Activated CD4-positive, alpha-beta memory T cell treated with anti-CD3 and anti-CD28 coated beads for 36 hours (primary cell): Measurements from ENCODE around the gene GGACT. TPM values are rescaled to one million over a fixed set of nuclear protein-coding genes. Genes with fewer than 3 reads are reported as not detected.

ENCODE experiments used
- CTCF ChIA-PET: fragments of 350-600 bp; sonication (Branson Sonifier 250); formaldehyde crosslinking; loops from one replicate; lab custom pipeline; 2021; ENCODE audit warnings: antibody characterized with exemption, inconsistent platforms; lab: Charles Lee
- POLR2A ChIA-PET: fragments of 350-600 bp; sonication (Branson Sonifier 250); formaldehyde crosslinking; loops from one replicate; lab custom pipeline; 2021; ENCODE audit warnings: antibody characterized with exemption; lab: Charles Lee
- DNase-seq: peaks from one replicate; pipeline ENCODE4 v3.0.0-alpha.2; 2020
- H3K27ac Mint-ChIP-seq: one replicate; pipeline ENCODE4 v1.8.0; 2021; ENCODE audit warnings: mixed read lengths
- H3K27me3 Mint-ChIP-seq: one replicate; pipeline ENCODE4 v1.8.0; 2021; ENCODE audit warnings: mixed read lengths
- H3K36me3 Mint-ChIP-seq: one replicate; pipeline ENCODE4 v1.8.0; 2021; ENCODE audit warnings: mixed read lengths
- H3K4me1 Mint-ChIP-seq: one replicate; pipeline ENCODE4 v1.8.0; 2021; ENCODE audit warnings: low read depth, mixed read lengths
- H3K4me3 Mint-ChIP-seq: one replicate; pipeline ENCODE4 v1.8.0; 2021; ENCODE audit warnings: mild to moderate bottlenecking, mixed read lengths
- H3K9me3 Mint-ChIP-seq: one replicate; pipeline ENCODE4 v1.8.0; 2021; ENCODE audit warnings: mixed read lengths
- intact Hi-C: fragments of 100-400 bp; cut with micrococcal nuclease; formaldehyde crosslinking; loops from one replicate; pipeline ENCODE4 v1.15.1; 2023
- total RNA-seq, 2 experiments: library from RNA; stranded (reverse); gene quantifications; one replicate each; pipeline ENCODE4 v1.2.3, GENCODE V29; 2021

GGACT gene
- total RNA-seq, 2 experiments from 2014 or later = 5.8 to 7.0 TPM

DNA sequence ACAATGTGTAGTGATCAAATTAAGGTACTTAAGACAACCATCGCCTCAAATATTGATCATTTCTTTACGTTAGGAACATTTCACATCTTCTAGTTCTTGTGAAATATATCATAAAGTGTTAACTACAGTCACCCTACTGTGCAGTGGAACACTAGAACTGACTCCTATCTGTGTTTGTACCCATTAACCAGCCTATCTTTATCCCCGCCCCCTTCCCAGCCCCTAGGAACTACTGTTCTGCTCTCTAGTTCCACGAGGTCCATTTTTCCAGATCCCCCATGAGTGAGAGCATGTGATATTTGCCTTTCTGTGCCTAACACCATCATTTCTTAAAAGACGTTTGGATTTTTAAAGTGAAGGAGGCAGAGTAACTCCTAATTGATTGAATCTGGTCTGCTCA lies 24.4 kb upstream of the GGACT start:
- CTCF ChIA-PET = no interaction called here
- Mint-ChIP-seq H3K36me3 (peaks cover 23% of the 10 kb centered on the region), H3K27ac (no peak overlapping the region), H3K4me1 (peaks cover 21% of the 10 kb centered on the region), H3K4me3 (no peak overlapping the region), H3K9me3 (no peaks in the 10 kb centered on the region), H3K27me3 (no peaks in the 10 kb centered on the region)
- DNase-seq = no peak
- intact Hi-C loops = no loop called here
- POLR2A ChIA-PET = no interaction called here

DNA sequence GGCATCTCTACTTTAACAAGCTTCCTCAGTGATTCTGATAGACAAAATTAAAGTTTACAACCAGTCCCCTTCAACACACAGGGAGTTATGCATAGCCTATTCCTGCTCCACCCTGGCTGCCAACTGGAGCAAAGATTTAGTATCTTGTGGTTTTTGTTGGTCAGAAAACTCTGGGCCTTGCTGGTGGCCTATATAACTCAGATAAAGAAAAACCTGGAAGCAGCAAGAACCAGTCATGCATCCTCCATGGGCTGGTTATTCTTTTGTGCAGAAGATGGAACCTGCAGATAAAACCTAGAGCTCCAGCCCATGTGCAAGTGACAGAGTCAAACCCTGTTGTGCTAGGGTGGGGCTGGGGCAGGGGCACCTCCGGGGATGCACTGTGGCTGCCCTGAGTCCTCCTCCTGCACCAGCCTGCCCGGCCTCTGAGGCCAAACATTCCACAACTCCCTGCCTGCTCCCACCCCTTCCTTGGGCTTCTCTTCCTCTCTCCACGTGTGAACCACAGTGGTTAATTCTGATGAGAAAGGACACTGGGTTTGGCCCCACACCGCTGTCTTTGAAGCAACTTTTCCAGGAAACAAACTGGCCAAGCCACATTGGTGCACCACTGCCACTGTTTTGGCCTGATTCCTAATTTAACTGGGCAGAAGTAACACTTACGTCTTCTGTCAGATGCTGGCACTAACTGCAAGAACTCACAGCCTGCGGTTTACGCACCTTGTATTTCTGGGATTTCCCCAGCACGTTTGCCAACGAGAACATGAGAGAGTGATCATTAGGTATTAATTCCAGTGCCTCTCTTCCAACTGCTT lies 23.3 kb upstream of the GGACT start:
- intact Hi-C loops = no loop called here
- peaks cover 22% of the 10 kb centered on the region for H3K36me3 Mint-ChIP-seq
- POLR2A ChIA-PET = no interaction called here
- H3K27ac Mint-ChIP-seq = no peak overlapping the region
- H3K9me3 Mint-ChIP-seq = no peaks in the 10 kb centered on the region
- peak; percentile 21 for DNase-seq
- CTCF ChIA-PET = no interaction called here
- H3K27me3 Mint-ChIP-seq = no peaks in the 10 kb centered on the region
- peaks cover 22% of the 10 kb centered on the region for H3K4me1 Mint-ChIP-seq
- no peak overlapping the region for H3K4me3 Mint-ChIP-seq

DNA sequence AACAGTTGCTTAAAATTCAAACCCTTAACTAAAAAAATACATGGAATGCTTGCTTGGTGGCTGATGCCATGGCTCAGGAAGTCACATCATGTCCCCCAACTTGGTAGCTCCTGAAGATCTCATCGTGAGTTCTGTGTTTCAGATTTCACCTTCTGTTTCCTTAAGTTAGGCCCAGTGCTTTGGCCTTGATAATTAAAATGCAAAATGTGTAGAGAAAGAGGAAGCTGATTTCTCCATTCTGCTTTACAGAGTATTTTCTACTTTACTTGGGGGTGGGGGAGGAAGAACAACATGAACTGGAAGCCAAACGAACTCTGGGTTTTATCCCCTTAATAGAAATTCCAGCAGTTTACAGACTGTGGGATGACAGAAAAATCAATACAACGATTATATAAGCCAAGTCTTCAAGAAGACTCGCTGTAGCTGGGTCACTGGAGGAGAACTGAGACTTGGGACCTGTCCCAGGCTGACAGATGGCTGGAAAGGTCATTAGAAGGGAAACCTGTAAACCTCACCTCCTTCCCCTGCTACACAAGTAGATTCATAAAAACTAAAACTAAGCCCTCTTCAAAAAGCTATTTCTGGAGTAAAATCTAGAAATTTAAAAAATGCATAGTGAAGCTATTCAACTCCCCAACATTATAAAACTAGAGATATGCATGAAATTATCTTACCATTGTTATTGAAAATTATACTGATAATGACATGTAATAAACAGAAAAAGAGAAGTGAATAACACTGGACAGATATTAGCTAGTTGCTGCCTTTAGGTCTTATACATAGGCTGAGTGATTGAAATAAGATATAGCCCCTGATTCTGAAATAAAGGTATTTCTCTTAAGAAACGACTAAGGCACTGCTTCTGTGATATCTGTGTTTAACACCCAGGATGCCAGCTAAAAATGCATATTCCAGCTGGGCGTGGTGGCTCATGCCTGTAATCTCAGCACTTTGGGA lies 22.1 kb upstream of the GGACT start:
- Mint-ChIP-seq H3K4me3 (no peak overlapping the region), H3K27ac (no peak overlapping the region), H3K4me1 (peaks cover 22% of the 10 kb centered on the region), H3K9me3 (no peaks in the 10 kb centered on the region), H3K36me3 (peaks cover 22% of the 10 kb centered on the region), H3K27me3 (no peaks in the 10 kb centered on the region)
- no peak for DNase-seq
- ChIA-PET CTCF (interaction anchor here (1.0 to 1.3 kb wide), 2 partner anchors 20 to 38 kb away, joined by 3 read pairs; no protein-coding TSS in a partner anchor), POLR2A (no interaction called here)
- intact Hi-C loops = no loop called here

DNA sequence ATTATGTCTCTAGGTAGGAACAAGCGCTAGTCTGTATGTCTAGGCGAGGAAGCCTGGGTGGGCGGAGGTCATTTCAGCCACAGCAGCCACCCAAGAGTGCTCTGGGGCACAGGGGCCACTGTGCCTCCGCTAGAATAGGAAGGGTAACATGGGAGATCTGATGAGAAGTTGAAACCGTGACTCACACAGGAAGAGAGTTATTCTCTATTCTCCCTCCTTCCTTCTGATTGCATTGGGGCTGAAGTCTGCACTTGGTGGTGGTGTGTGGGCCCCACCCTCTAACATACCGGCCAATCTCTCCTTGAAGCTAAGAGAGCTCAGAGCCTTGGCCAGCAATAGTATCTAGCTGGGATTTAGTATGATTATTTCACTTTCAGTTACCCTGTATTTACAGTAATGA lies 20.3 kb upstream of the GGACT start:
- POLR2A ChIA-PET = no interaction called here

DNA sequence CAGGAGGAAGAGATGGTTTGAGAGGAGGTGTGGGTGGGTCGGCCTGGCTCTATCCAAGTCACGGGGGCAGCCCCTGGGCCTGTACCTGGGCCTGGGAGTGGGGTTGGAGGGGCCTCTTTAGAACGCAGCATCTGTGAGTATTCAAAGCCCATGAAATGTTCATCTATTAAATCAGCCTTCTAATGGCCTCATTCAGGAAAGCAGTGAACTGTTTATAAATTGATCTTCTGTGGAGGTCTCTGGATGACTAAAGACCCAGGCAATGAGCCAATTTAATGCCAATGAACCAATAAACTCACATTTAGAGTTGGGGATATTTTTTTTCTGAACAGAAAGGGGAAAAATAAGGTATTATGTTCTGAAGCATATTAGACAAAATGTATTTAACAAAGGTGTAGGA lies 19.9 kb upstream of the GGACT start:
- intact Hi-C loops = loop anchor here (2.0 kb wide), 1 partner anchor 20 kb away; the partner anchor contains the start of gene GGACT
- ChIA-PET CTCF (interaction anchor here (1.4 kb wide), 1 partner anchor 21 kb away, joined by 9 read pairs; no protein-coding TSS in a partner anchor), POLR2A (no interaction called here)
- Mint-ChIP-seq H3K27me3 (no peaks in the 10 kb centered on the region), H3K9me3 (no peaks in the 10 kb centered on the region), H3K4me1 (peaks cover 22% of the 10 kb centered on the region), H3K4me3 (no peak overlapping the region), H3K27ac (no peak overlapping the region), H3K36me3 (peaks cover 22% of the 10 kb centered on the region)
- DNase-seq = no peak

More for the DNA sequence above, 20.3 kb upstream of the GGACT start:
- Mint-ChIP-seq H3K36me3 (peaks cover 22% of the 10 kb centered on the region), H3K4me1 (peaks cover 22% of the 10 kb centered on the region), H3K27me3 (no peaks in the 10 kb centered on the region), H3K9me3 (no peaks in the 10 kb centered on the region), H3K27ac (no peak overlapping the region), H3K4me3 (no peak overlapping the region)
- CTCF ChIA-PET = interaction anchor here (0.5 to 1.4 kb wide), 2 partner anchors 21 to 48 kb away, joined by 4 to 9 read pairs; no protein-coding TSS in a partner anchor
- peak; percentile 38 for DNase-seq
- intact Hi-C loops = loop anchor here (2.0 kb wide), 1 partner anchor 20 kb away; the partner anchor contains the start of gene GGACT

DNA sequence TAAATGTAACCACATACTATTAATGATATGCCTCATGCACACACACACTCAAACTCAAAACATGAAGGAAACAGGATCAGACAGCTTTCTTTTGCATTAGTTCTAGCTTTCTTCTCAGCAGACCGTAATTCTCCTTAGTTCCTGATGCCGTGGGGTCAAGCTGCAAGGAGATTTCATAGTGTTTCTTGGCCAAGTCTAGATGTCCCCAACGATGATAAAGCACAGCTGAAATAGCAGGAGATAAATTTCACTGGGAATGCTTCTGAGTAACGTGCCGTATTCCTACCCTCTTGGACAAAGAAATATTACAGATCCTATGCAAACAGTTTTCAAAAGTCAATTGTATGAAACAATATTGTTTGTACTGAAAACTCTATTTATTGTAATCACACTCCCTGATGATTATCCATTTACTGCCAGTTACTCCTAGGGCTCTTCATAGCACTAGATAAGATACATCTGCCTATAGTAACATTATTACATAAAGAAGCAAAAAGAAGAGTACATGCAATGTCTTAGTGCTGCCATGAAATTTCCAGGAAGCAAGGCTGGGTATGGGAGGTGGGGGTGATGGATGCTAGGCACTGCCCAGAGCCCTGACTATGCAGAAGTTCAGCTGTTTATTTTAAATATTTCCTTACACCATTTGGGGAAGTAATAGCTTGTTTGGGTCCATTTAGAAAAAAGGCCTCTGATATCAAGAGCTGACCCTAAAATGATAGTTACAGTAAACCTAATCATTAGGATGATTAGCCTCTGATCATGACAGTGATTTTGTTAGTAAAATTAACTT lies 16.5 kb upstream of the GGACT start:
- H3K36me3 Mint-ChIP-seq = peaks cover 5% of the 10 kb centered on the region

DNA sequence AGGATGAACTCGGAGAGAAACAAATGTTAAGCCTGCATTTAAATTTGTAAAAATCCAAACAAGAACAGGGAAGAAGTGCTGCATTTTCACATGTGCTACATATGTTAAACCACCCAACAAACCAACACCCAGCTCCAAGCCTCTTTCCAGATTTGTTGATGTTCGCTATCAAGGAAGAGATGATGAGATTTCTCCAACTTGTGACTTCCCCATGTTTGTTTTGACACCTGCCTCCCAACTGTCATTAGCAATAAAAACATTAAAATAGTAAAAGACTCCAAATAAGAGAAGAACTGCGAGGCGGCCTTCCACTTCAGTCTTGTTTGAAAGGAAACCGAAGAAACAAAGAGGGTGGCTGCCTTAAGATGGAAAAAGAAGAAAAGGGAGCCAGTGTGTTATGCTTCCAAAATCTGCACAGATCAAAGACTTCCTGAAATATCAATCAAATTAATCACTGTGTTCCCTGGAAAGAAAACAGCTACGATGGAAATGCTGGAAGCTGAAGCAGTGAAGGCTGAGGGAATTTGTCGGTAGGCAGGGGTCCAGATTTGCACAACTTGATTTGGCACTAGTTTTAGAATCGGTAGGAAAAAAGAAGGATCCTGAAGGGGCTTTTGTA lies 14.0 kb upstream of the GGACT start:
- H3K9me3 Mint-ChIP-seq = no peaks in the 10 kb centered on the region
- peaks cover 3% of the 10 kb centered on the region for H3K36me3 Mint-ChIP-seq
- intact Hi-C loops = no loop called here
- CTCF ChIA-PET = interaction anchor here (1.8 kb wide), 1 partner anchor 29 kb away, joined by 8 read pairs; no protein-coding TSS in a partner anchor
- H3K4me3 Mint-ChIP-seq = no peak overlapping the region
- H3K27ac Mint-ChIP-seq = no peak overlapping the region
- DNase-seq = no peak
- POLR2A ChIA-PET = no interaction called here
- H3K4me1 Mint-ChIP-seq = no peaks in the 10 kb centered on the region
- H3K27me3 Mint-ChIP-seq = no peaks in the 10 kb centered on the region

More for the DNA sequence above, 16.5 kb upstream of the GGACT start:
- no peaks in the 10 kb centered on the region for H3K9me3 Mint-ChIP-seq
- no peak for DNase-seq
- H3K27me3 Mint-ChIP-seq = no peaks in the 10 kb centered on the region
- ChIA-PET POLR2A (no interaction called here), CTCF (interaction anchor here (0.7 kb wide), 1 partner anchor 69 kb away, joined by 3 read pairs; the partner anchor contains the start of gene TMTC4)
- peaks cover 13% of the 10 kb centered on the region for H3K4me1 Mint-ChIP-seq
- intact Hi-C loops = no loop called here
- H3K27ac Mint-ChIP-seq = no peak overlapping the region
- no peak overlapping the region for H3K4me3 Mint-ChIP-seq

DNA sequence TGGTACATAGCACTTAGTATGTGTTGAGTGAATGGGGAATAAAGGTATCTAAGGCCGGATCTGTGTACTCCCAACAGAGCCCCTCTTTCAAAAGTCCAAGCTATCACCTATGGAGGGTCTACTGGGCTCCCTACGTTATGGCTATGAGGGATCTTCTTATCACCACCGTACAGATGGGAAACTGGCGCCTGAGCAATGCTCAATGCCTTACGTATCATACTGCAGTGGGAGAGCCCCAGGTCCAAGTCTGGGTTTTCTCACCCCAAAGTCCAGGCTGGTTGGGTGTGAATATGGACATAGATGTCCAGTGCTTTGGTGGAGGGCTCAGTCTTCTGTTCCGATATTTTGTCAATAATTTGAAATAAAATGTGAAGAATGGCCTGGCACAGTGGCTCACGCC lies 13.1 kb upstream of the GGACT start:
- H3K4me3 Mint-ChIP-seq = no peak overlapping the region
- intact Hi-C loops = no loop called here
- H3K27ac Mint-ChIP-seq = no peak overlapping the region
- POLR2A ChIA-PET = no interaction called here
- no peaks in the 10 kb centered on the region for H3K9me3 Mint-ChIP-seq
- peaks cover under 1% of the 10 kb centered on the region for H3K27me3 Mint-ChIP-seq
- H3K36me3 Mint-ChIP-seq = no peaks in the 10 kb centered on the region
- DNase-seq = no peak
- CTCF ChIA-PET = interaction anchor here (1.8 kb wide), 1 partner anchor 29 kb away, joined by 8 read pairs; no protein-coding TSS in a partner anchor
- H3K4me1 Mint-ChIP-seq = no peaks in the 10 kb centered on the region

DNA sequence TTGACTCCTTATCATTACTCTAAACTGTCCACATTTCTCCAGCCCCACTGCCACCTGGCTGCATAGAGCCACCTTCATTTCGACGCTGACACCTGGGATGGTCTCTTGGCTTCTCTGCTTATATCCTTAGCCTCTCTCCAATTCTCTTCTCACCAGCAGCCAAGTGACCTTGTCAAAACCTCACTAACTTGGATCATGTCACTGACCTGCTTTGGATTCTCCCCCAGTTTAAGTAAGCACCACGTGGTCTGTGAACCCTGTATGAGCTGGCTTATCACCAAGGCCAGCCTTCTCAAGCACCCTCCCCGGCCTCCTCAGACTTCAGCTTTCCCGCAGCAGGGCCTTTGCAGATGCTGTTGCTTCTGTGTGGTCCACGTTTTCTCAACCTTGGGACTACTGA lies 12.3 kb upstream of the GGACT start:
- peaks cover 2% of the 10 kb centered on the region for H3K27me3 Mint-ChIP-seq
- H3K4me1 Mint-ChIP-seq = no peaks in the 10 kb centered on the region
- H3K36me3 Mint-ChIP-seq = no peaks in the 10 kb centered on the region
- no peaks in the 10 kb centered on the region for H3K9me3 Mint-ChIP-seq
- H3K27ac Mint-ChIP-seq = no peak overlapping the region
- intact Hi-C loops = no loop called here
- DNase-seq = no peak
- H3K4me3 Mint-ChIP-seq = no peak overlapping the region
- ChIA-PET CTCF (no interaction called here), POLR2A (no interaction called here)

DNA sequence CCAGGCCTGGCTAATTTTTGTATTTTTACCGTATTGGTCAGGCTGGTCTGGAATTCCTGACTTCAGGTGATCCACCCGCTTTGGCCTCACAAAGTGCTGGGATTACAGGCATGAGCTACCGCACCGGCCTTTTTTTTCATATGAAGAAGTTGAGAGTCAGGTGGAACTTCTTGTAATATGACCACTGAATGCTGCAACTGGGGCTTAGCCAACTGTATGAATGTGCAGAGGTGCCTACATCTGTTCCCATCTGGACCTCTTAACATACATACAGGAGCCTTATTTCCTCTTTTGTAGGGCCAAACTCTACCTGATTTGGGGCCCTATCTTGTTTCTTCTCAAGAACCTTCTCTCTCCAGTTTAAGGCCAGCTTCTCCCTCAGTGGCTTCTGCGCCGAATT lies 11.9 kb upstream of the GGACT start:
- H3K4me3 Mint-ChIP-seq = no peak overlapping the region
- no peaks in the 10 kb centered on the region for H3K9me3 Mint-ChIP-seq
- intact Hi-C loops = no loop called here
- H3K27ac Mint-ChIP-seq = no peak overlapping the region
- H3K36me3 Mint-ChIP-seq = no peaks in the 10 kb centered on the region
- H3K27me3 Mint-ChIP-seq = peaks cover 3% of the 10 kb centered on the region
- DNase-seq = no peak
- H3K4me1 Mint-ChIP-seq = no peaks in the 10 kb centered on the region
- POLR2A ChIA-PET = no interaction called here
- CTCF ChIA-PET = no interaction called here

DNA sequence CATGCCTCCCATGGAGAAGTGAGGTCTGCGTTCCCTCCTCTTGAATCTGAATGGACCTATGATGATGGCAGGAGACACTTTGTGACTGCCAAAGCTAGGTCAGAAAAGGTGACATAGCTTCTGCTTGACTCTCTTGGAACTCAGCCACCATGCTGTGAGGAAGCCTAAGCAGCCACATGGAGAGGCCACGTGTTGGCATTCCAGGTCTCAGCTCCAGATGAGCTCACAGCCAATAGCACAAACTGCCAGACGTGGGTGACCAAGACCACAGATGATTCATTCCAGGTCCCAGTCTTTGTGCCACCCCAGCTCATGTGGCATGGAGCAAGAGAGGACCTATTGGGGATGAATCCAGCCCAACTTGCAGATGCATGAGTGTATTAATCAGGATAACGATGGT lies 8.7 kb upstream of the GGACT start:
- H3K9me3 Mint-ChIP-seq = no peaks in the 10 kb centered on the region

More for the DNA sequence above, 8.7 kb upstream of the GGACT start:
- DNase-seq = no peak
- POLR2A ChIA-PET = no interaction called here
- intact Hi-C loops = no loop called here
- Mint-ChIP-seq H3K27me3 (peaks cover 3% of the 10 kb centered on the region), H3K27ac (no peak overlapping the region), H3K4me3 (no peak overlapping the region), H3K36me3 (no peaks in the 10 kb centered on the region), H3K4me1 (no peaks in the 10 kb centered on the region)
- CTCF ChIA-PET = no interaction called here
